HT1080 (cell line): ENCODE measurements around the gene SLC24A4. TPM values are rescaled to one million over a fixed set of nuclear protein-coding genes. Genes with fewer than 3 reads are reported as not detected.
"Not testable (repeated sequence)": the region's sequence is repeated elsewhere in the genome, so short reads cannot be mapped to it uniquely, and the experiment has no call there.

Experiments used
- DNase-seq: peaks from one replicate; pipeline ENCODE4 v3.0.0-alpha.2; 2015; ENCODE audit warnings: low read depth
- total RNA-seq: library from RNA; depleted of rRNA; stranded (reverse); fragments of >200 nt; shearing (Covaris generic); gene quantifications from 2 replicates; pipeline ENCODE4 v1.2.3, GENCODE V29; 2014

The SLC24A4 gene
- total RNA-seq, 1 experiment from 2014 or later: not detected

DNA sequence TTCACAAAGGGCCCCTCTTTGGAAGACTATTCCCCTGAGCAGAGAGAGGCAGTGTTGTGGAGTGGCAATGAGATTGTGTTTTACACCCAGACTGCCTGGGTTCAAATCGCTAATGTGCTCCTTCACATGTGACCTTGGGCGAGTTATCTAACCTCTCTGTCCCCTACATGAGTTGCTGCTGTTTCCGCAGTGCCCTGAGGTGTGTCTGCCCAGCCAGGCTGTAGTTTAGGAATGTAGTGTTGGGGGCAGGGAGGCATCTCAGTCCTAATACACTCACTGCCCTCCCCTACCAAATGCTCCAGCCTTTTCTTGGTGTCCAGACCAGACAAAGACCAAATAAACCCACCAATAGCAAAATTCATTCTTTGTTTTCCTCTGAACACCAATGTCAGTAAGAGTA is 78.6 kb downstream of the SLC24A4 start:
- DNase-seq: no peak

DNA sequence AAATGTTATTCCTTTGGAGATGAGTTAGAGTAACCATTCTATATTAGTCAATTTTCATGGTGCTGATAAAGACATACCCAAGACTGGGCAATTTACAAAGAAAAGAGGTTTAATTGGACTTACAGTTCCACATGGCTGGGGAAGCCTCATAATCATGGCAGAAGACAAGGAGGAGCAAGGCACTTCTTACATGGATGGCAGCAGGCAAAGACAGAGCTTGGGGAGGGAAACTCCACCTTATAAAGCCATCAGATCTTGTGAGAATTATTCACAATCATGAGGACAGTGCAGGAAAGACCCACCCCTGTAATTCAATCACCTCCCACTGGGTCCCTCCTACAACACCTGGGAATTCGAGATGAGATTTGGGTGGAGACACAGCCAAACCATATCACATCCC is 79.5 kb downstream of the SLC24A4 start:
- DNase-seq: not testable (repeated sequence)

DNA sequence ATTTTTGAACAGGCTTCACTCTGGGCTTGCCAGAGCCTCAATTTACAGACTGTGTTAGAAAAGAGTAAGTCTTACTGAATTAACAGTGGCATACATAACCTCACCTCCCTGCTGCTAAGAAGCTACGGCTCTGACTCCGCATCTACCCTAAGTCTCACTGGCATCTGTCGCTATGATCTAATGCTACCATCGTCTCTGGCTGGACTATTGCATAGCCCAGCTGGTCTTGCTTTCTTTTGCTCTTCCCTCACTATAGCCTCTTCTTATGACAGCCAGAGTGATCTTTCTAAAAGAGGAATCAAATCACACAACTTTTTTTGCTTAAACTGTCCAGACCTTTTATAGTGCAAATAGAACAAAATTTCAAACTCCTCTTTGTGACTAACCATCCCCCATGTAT is 81.1 kb downstream of the SLC24A4 start:
- no peak for DNase-seq

DNA sequence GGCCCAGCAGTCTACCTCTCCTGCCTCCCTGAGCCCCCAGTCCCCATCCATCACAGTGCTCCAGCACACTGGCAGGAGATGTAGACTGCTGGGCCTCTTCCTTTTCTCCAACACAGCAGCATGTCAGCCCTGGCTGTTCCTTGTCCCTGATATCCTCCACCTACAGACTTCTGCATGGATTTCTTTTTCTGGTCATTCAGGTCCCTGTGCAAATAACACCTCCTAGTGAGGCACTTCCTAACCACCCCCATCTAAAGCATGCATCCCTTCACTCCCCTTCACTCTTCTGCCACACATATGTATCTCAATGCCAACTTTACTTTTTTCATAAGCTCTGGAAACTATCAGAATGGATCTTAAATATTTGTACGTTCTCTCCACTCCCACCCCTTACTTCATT is 81.5 kb downstream of the SLC24A4 start:
- DNase-seq: no peak

DNA sequence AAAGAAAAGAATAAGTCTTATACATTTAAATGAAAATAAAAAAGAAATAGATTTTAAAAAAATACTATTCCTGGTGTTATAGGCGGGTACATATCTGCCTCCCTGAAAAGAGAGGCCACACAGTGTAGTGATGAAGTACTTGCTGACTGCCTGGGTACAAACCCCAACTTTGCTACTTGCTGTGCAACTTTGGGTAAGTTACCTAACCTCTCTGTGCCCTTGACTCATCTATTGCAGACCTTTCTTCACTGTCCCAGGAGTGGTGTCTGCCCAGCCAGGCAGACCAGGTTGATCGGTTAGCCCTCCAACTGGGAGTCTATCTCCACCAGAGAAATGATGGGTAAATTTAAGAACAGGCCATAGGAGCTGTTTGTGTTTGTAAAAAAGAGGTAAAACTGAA is 82.0 kb downstream of the SLC24A4 start:
- no peak for DNase-seq

DNA sequence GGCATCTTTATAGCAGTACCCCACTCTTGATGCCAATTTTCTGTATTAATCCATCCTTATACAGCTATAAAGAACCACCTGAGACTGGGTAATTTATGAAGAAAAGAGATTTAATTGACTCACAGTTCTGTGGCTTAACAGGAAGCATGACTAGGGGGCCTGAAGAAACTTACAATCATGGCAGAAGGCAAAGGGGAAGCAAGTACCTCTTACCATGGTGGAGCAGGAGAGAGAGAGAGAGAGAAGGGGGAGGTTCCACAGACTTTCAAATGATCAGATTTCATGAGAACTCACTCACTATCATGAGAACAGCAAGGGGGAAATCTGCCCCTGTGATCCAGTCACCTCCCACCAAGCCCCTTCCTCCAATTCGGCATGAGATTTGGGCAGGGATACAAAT is 84.4 kb downstream of the SLC24A4 start:
- no peak for DNase-seq

DNA sequence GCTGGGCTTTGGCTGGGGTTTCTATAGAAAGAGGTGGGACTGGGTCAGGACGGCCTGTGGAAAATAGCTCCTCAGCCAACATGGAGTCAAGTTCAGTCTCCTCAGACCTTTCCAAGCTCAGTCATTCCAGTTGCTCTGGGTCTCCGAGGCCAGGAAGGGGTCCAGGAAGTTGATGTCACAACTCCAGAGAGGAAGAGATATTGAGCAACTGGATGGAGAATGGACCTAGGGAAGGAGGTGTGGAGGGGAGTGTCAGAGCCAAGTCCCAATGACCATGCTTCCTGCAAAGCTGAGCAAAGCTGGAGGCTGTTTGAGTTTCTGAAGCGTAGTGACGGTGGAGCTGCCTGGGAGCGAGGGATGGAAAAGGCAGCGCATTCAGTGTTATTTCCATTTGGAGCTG is 86.1 kb downstream of the SLC24A4 start:
- DNase-seq: peak; percentile 23

DNA sequence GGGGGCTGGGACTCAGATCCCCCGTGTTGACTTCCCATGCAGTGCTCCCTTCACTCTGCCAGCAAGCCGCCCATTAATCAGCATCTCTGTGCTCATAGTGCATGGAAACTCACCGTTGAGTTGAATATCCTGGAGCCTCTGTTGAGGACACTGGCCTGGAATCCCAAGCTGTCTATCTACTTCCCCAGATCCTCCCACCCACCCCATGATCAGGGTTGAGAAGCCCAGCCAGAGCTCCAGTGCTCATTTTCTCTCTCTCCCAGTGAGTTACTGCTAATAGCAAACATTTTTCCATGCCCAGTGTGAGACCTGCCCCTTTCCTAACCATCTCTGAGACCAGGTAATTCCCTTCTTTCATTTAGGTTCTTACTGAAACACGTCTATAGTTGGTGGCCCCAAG is 88.2 kb downstream of the SLC24A4 start:
- no peak for DNase-seq

DNA sequence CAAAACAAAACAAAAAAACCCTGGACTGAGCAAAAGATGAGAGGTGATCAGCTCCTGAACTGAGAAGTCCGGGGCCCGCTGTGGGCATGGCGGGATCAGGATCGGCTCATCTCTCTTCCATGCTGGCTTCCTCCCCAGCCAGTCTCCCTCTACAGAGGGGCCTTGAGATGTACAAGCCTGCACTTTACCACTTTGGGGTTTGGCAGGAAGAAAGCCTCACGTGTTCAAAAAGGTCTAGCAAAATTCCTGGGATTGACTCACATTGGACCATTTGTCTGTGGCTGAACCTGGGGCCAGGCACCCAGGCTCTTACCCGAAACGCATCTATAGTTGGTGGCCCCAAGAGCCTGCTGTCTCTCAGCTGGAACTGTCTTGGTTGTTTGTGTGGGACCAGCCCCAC is 89.0 kb downstream of the SLC24A4 start:
- no peak for DNase-seq

DNA sequence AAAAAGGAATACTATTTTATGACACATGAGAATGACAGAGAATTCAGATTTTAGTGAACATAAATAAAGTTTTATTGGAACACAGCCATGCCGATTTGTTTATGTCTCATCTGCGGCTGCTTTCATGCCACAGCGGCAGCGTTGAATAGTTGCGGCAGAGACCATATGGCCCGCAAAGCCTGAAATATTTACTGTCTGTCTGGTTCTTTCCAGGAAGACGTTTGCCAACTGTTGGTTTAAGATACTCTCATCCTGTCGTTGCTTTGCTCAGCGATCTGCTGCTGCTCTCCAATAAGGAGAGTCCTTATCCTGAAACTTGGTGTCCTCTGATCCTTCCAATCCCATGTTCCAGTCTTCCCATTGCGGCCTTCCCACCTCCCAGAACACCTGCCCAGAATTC is 89.9 kb downstream of the SLC24A4 start:
- DNase-seq: no peak

DNA sequence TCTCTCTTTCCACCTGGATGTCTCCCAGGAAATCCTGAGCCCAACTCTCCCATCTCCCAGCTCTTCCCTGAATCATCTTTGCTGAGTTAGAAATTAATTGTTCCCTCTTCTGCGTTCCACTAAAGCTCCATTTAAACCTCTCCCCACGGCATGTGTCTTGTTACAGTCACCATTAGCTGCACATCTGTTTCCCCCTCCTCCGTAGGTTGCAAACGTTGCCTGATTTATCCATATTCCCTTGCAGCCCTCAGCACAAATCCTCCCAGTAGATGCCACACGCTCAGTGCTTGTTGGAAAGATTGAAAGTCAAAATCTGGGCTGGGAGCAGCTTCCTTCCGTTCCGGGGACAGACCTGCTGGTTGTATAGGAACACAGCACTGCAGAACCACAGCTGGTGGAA is 90.4 kb downstream of the SLC24A4 start:
- no peak for DNase-seq

DNA sequence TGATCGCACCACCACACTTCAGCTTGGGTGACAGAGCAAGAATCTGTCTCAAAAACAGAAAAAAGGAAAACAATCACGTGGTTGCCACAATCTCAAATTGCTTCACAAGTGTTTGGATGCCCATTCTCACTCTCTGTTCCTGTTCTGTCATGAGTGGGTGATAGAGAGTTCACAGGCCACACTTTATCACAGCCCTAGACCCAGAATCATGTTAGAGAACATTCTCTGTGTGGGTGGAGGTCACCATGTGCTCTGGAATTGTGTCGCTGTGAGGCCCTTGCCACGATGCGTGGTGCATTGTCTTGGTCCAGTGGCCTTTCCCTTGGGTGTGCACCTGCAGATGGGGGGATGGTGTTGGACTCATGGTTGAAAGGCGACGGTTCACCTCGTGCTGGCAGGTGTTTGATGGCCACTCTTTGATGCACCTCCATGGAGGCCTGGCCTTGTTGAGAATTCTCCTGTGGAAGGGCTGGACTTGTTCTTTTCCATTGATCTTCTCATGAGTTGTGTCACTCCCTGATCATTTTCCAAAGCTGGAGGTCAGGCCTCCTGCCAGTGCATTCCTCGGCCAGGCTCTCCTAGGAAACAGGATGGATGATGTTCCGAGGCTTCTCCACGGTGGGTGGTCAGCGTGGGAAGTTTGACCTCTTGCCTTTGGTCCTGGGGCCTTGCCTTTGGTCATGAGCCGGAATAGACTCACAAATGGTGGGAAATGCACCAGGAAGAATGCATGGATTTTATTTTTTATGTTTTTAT is 91.9 kb downstream of the SLC24A4 start:
- DNase-seq: no peak

DNA sequence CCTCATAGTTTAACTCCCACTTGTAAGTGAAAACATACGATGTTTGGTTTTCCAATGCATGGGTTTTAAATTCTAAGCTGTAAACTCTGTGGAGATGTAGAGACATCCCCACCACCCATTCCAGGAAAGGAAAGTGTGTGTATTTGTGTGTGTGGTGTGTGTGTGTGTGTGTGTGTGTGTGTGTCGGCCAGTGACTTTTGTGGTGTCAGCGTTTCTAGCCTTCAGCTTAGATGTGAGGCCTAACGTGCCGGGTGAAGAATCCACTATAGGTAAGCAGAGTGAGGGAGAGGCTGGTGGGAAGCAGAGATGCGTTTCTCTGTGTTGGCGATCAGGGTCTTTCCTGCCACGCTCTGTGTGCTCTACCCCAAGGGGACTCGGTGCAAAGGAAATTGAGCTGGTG is 93.0 kb downstream of the SLC24A4 start:
- DNase-seq: no peak

DNA sequence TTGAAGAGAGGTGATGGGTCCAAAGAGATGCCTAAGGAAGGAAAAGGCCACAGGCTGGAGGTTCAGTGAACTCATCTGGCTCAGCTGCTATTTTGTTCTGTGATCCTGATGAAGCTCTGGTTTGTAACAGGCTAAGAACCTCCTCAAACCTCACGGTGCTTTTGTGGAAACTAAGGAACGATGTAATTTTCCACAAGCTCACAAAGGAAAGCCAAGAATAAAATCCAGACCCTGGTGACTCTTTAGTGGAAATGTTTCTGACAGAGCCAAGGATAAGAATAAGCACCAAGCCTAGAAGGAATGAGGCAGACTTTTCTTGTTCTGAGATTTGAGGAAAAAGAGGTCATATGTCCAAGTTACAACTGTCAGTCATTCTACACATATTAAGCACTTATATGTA is 93.6 kb downstream of the SLC24A4 start:
- no peak for DNase-seq

DNA sequence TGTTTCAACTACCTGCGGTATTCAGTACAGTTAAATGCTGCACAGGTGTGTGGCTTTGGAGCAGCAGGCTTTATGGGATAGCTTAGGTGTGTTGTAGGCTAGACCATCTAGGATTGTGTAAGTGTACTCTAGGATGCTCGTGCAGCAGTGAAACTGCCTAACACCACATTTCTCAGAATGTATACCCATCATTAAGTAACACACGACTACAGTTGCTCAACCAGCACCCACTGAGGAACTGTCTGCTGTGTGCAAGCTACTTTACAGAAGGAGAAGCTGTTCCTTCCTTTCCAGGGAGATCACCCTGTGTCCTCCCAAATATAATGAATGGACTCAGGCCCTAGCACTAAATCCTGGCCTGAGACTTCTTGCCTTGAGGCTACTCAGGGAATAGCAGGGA is 94.8 kb downstream of the SLC24A4 start:
- DNase-seq: no peak

DNA sequence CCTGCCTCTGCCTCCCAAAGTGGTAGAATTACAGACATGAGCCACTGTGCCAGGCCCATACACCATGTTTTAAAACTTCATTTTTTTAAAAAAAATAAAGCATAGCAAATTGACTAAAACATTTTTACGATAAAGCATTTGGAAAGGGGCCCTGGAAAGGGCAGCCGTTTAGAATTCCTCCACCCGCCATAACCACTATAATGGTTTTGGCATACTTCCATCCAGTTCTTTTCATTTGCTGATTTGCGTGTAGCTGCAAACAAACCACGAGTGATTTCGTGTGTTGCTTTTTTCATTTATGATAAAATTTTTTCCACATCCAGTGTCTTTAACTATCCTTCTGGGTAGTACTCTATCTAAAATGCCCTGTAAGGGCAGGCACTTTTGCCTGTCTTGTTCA is 98.8 kb downstream of the SLC24A4 start:
- no peak for DNase-seq

DNA sequence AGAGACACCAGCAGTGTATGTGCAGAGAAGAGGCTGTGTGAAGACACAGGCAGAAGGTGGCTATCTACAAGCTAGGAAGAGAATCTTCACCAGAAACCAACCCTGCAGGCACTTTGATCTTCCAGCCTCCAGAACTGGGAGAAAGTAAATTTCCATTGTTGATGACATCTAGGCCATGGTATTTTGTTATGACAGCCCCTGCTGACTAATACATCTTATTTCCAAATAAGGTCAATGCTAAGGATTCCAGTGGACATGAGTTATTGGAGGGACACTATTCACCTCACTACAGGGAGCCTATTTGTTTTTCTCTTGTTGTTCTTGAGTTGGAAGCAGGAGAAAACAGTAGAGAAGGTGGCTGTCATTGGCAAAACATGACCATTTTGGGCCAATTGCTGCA is 102.1 kb downstream of the SLC24A4 start:
- peak; percentile 48 for DNase-seq

DNA sequence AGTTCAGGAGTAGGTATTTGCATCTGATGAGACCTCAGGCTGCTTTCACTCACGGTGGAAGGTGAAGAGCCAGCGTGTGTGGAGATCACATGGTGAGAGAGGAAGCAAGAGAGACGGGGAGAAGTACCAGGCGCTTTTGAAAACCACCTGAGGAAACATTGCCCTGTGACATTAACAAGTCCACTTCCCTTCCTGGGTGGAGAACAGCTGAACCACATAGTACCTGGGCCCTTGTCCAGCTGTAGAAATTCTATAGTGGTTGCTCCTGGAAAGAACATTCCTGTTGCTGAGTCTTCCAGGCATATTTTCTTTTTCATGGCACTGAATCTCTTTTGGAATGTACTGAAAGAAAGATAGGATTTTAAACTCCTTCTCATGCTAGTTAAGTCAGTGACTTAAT is 103.3 kb downstream of the SLC24A4 start:
- DNase-seq: no peak

DNA sequence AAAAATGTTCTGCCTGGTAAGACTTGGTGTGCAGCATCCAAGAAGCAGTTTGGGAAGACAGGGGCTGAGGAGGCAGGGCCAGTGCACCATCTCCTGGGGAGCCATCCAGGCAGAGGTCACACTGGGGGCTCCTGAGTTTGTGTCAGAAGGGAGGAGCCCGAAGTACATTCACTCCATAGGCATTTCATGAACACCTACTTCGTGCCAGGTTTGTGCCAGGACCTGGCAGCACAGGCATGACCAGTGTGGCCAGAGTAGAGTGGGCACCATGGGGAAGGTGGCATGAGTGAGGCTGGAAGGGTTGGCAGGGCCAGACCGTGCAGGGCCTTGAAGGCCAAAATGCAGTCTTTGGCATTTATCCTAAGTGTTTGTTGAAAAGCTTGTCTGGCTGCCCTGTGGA is 104.1 kb downstream of the SLC24A4 start:
- no peak for DNase-seq

DNA sequence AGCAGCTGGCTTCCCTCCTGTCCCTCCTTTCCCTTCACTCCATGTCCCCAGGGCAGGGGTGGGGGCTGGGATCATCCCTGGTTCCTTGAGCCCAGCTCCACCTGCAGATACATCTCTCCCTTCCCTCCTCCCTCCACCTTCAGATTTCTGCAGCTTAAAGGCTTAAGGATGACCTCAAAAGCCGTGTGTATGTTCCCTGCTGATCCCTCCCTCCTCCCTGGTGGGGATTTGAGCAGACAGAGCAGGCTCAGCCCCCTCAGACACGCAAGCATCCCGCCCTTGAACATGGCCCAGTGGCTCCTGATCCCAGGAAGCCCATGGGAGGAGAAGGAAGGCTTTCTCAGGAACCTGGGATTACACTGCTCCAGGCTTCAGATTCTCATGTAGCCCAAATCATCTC is 107.7 kb downstream of the SLC24A4 start:
- no peak for DNase-seq

DNA sequence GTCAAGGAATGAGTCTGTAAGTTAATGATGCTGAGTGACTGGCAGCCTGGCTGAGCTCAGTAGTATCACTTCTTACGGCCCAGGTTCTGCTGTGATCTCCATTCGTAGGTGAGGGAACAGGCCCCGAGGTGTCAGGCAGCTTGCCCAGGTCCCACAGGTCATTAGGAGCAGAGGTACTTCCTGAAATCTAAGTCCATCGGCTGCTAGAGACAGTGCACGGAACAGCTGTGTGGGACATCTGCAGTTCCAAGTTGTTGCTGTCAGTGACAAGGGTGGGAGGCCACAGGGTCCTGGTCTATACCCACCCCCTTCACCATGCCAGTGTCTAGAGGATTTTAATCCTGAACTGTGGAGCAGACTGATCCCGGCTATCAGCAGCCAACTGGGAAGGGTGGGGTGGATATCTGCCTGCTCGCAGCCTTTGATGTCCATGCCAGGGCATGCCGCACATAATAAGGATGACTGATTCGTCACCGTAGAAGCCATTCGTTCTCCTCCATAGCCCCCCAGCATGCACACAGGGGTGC is 108.3 kb downstream of the SLC24A4 start:
- DNase-seq: no peak

DNA sequence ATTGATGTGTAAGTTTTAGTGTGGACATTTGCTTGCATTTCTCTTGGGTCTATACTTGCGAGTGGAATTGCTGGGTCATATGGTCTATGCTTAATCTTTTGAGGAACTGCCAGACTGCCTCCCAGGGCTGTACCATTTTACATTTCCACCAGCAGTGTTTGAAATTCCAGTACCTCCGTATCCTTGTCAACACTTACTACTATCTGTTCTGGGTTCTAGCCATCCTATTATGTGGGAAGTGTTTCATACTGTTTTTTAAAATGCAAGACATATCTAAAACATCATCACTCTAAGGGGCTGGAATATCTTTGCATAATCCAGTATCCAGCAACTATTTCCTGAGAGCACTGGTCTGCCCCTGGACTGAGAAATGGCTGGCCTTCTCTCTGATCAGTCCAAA is 110.4 kb downstream of the SLC24A4 start:
- DNase-seq: no peak

DNA sequence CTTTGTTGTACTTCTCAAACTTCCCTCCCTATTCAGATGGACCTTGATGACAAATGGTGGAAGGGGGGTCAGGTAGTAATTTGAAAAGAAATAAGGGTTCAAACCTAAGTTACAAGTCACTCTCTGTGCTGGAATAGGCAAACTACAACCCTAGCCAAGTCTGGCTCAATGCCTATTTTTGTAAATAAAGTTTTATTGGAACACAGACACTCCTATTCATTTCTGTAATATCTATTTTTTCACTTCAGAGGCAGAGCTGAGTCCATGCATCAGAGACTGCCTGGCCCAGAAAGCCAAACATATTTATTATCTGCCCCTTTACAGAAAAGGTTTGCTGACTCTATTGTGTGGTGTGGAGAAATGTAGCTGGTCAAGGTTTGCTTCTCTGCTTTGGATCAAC is 112.2 kb downstream of the SLC24A4 start:
- DNase-seq: no peak
